Uterus (tissue), 2 donors: ENCODE measurements around the gene GDPGP1.

Source experiments
- POLR2A ChIP-seq, 2 donors: fragments of 450-650 bp; IDR thresholded peaks; one replicate each; pipeline ENCODE4 v1.6.1; 2016; ENCODE audit warnings: antibody characterized with exemption in 2 of 2, mild to moderate bottlenecking in 1 of 2, moderate library complexity in 1 of 2
- TF ChIP-seq, protein P1 (sequence below), 4 experiments: fragments of 200-600 bp in 2 of 4; fragments of 450-650 bp in 2 of 4; sonication (generic) in 2 of 4; IDR thresholded peaks; one replicate each; pipeline ENCODE4 v1.5.1; 2016 to 2019; ENCODE audit warnings: antibody characterized with exemption in 4 of 4, mild to moderate bottlenecking in 2 of 4, moderate library complexity in 1 of 4

DNA sequence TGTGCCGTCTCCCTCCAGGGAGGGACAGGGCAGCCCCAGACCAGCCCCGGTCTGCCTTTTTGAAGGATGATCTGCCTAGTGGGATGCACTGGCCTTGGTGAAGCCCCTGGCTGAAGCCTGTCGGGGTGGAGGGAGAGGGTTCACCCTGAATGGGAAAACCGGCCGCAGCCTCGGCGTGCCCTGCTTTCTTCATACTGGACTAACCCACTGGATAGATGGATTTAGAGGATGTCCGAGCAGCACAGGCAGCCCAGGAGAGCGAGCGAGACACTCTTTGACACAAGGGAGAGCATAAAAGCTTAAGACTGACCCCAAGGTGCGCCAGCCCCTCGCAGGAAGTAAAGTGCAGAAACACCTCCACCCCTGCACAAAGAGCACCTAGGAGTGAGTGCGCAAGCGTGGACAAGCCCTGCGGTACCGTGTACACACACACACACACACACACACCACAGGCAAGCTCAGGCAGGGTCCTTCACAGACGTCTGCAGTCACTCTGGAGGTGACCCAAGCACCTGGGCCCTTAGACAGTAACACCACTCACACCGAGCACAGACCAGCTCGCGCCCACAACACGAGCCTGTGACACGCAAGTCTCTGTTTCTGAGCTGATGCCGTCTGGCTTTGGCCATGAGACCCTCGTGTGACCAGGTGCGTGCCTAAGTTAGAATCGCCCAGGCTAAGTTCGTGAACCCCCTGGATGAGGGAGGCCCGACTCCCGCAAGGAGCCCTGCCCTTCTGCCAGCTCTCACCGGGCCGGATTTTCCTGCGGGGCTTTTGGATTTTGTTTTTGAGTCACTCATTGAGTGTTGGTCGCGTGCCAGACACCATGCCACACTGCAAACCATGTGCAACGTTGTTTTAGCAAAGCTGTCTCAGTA lies 21.5 kb upstream of the GDPGP1 start:
- TF ChIP-seq, protein P1, sequence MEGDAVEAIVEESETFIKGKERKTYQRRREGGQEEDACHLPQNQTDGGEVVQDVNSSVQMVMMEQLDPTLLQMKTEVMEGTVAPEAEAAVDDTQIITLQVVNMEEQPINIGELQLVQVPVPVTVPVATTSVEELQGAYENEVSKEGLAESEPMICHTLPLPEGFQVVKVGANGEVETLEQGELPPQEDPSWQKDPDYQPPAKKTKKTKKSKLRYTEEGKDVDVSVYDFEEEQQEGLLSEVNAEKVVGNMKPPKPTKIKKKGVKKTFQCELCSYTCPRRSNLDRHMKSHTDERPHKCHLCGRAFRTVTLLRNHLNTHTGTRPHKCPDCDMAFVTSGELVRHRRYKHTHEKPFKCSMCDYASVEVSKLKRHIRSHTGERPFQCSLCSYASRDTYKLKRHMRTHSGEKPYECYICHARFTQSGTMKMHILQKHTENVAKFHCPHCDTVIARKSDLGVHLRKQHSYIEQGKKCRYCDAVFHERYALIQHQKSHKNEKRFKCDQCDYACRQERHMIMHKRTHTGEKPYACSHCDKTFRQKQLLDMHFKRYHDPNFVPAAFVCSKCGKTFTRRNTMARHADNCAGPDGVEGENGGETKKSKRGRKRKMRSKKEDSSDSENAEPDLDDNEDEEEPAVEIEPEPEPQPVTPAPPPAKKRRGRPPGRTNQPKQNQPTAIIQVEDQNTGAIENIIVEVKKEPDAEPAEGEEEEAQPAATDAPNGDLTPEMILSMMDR (IDR thresholded peaks at IDR 0.05) = no peak
- no peak for TF ChIP-seq POLR2A (IDR thresholded peaks at IDR 0.05)
